MCF 10A (cell line): ENCODE measurements around the gene LMF1. TPM values are rescaled to one million over a fixed set of nuclear protein-coding genes. Genes with fewer than 3 reads are reported as not detected.

Experiments
- BruUV-seq: library from RNA; stranded (reverse); fragments of 400-500 nt; replicated peaks from 2 replicates; lab custom pipeline; 2021; lab: Mats Ljungman, UMichigan
- CTCF ChIA-PET: fragments of 300-600 bp; sonication (Branson Sonifier 250); formaldehyde crosslinking; extraction: SDS; loops from one replicate; lab custom pipeline; 2021; ENCODE audit warnings: antibody characterized with exemption, inconsistent platforms; lab: Yijun Ruan, JAX
- POLR2A ChIA-PET: fragments of 300-600, 350-650 bp; sonication (Branson Sonifier 250); formaldehyde crosslinking; extraction: SDS; loops from one replicate; lab custom pipeline; 2020; ENCODE audit warnings: antibody characterized with exemption, inconsistent platforms; lab: Yijun Ruan, JAX
- DNase-seq: peaks from one replicate; pipeline ENCODE4 v3.0.0-alpha.2; 2018; ENCODE audit not compliant: unreplicated experiment
- H3K27ac Mint-ChIP-seq: one replicate; pipeline ENCODE4 v1.8.0; 2022; ENCODE audit warnings: mild to moderate bottlenecking, low read depth, mixed read lengths; ENCODE audit not compliant: unreplicated experiment
- H3K27me3 Mint-ChIP-seq: one replicate; pipeline ENCODE4 v1.8.0; 2022; ENCODE audit warnings: mixed read lengths; ENCODE audit not compliant: insufficient read depth, unreplicated experiment
- H3K36me3 Mint-ChIP-seq: one replicate; pipeline ENCODE4 v1.8.0; 2022; ENCODE audit warnings: mild to moderate bottlenecking, moderate library complexity, mixed read lengths; ENCODE audit not compliant: insufficient read depth, unreplicated experiment
- H3K4me1 Mint-ChIP-seq: one replicate; pipeline ENCODE4 v1.8.0; 2022; ENCODE audit warnings: mixed read lengths; ENCODE audit not compliant: insufficient read depth, unreplicated experiment
- H3K4me3 Mint-ChIP-seq: one replicate; pipeline ENCODE4 v1.8.0; 2022; ENCODE audit warnings: mild to moderate bottlenecking, moderate library complexity, mixed read lengths; ENCODE audit not compliant: unreplicated experiment
- H3K9me3 Mint-ChIP-seq: one replicate; pipeline ENCODE4 v1.8.0; 2022; ENCODE audit warnings: mixed read lengths; ENCODE audit not compliant: unreplicated experiment
- CTCF ChIP-seq: fragments of 200-600 bp; IDR thresholded peaks from one replicate; pipeline ENCODE4 v1.8.0; 2022; ENCODE audit warnings: antibody characterized with exemption, mild to moderate bottlenecking; ENCODE audit not compliant: unreplicated experiment
- intact Hi-C: fragments of 100-400 bp; cut with micrococcal nuclease; formaldehyde crosslinking; loops from 2 replicates; pipeline ENCODE4 v1.14.1; 2022
- total RNA-seq: library from RNA; stranded (reverse); gene quantifications from 2 replicates; pipeline ENCODE4 v1.2.3, GENCODE V29; 2022

LMF1 gene
- total RNA-seq, 1 experiment from 2014 or later = 9.9 TPM

GRCh38 chr16:878072-878784 is 92.6 kb downstream of the LMF1 start:
- H3K27ac Mint-ChIP-seq = no peak overlapping the region
- no peak for TF ChIP-seq CTCF
- BruUV-seq = no TSS peak
- intact Hi-C loops = no loop called here
- DNase-seq = no peak
- no peaks in the 10 kb centered on the region for H3K27me3 Mint-ChIP-seq
- H3K4me3 Mint-ChIP-seq = no peak overlapping the region
- no peaks in the 10 kb centered on the region for H3K36me3 Mint-ChIP-seq
- H3K4me1 Mint-ChIP-seq = no peaks in the 10 kb centered on the region
- CTCF ChIA-PET = interaction anchor here (0.5 kb wide), 1 partner anchor 177 kb away, joined by 5 read pairs; no protein-coding TSS in a partner anchor
- no peaks in the 10 kb centered on the region for H3K9me3 Mint-ChIP-seq
- POLR2A ChIA-PET = no interaction called here

GRCh38 chr16:877242-878071 is 93.3 kb downstream of the LMF1 start:
- Mint-ChIP-seq H3K4me3 (no peak overlapping the region), H3K9me3 (no peaks in the 10 kb centered on the region), H3K27me3 (no peaks in the 10 kb centered on the region), H3K4me1 (no peaks in the 10 kb centered on the region), H3K36me3 (no peaks in the 10 kb centered on the region), H3K27ac (no peak overlapping the region)
- ChIA-PET CTCF (interaction anchor here (0.5 kb wide), 1 partner anchor 177 kb away, joined by 5 read pairs; no protein-coding TSS in a partner anchor), POLR2A (no interaction called here)
- no TSS peak for BruUV-seq
- DNase-seq = no peak
- no peak for TF ChIP-seq CTCF
- intact Hi-C loops = no loop called here

GRCh38 chr16:876523-877241 is 94.1 kb downstream of the LMF1 start:
- Mint-ChIP-seq H3K4me1 (no peaks in the 10 kb centered on the region), H3K27ac (no peak overlapping the region), H3K27me3 (no peaks in the 10 kb centered on the region), H3K9me3 (no peaks in the 10 kb centered on the region), H3K36me3 (no peaks in the 10 kb centered on the region), H3K4me3 (no peak overlapping the region)
- ChIA-PET CTCF (no interaction called here), POLR2A (no interaction called here)
- intact Hi-C loops = no loop called here
- no peak for DNase-seq
- no TSS peak for BruUV-seq
- no peak for TF ChIP-seq CTCF

GRCh38 chr16:876041-876335 is 94.8 kb downstream of the LMF1 start:
- CTCF ChIA-PET = no interaction called here
- POLR2A ChIA-PET = no interaction called here
- no peaks in the 10 kb centered on the region for H3K9me3 Mint-ChIP-seq
- no TSS peak for BruUV-seq
- H3K4me3 Mint-ChIP-seq = no peak overlapping the region
- no peak for DNase-seq
- H3K27ac Mint-ChIP-seq = no peak overlapping the region
- intact Hi-C loops = no loop called here
- no peaks in the 10 kb centered on the region for H3K36me3 Mint-ChIP-seq
- H3K4me1 Mint-ChIP-seq = no peaks in the 10 kb centered on the region
- H3K27me3 Mint-ChIP-seq = no peaks in the 10 kb centered on the region
- no peak for TF ChIP-seq CTCF
